ENCODE data around the gene GPRC5D. TPM values are rescaled to one million over a fixed set of nuclear protein-coding genes. Genes with fewer than 3 reads are reported as not detected.

GPRC5D gene
- total RNA-seq, 2 donors from 2014 or later: not detected

DNA sequence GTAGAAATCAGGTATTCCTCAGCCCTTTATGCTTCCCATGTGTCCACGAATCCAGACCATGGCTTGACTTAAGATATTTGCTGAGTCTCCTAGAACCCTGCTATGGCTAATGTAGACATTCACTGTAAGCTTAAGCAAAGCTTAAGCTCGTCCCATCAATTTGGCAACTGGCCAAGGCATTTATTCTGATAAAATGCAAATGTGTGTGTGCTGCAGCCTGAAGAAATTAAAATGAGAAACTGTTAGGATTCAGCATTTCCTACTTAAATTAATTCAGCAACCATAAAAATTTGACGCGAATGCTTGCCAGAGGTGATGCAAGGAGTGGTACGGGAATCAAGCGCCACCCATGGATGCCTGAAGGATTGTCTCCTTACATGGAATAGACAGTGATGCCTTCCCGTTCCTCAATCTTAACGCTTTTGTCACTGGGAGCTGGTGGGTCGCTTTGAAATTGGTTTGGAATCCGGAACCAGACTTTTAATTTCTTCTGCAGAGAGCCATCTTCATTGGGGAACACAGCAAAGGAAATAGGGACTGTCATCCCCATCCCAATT is 34.9 kb upstream of the GPRC5D start:
- Mint-ChIP-seq H3K36me3 (ENCODE audit: low read depth) (peaks cover 11% of the 10 kb centered on the region), H3K9me3 (no peaks in the 10 kb centered on the region), H3K27ac (no peak overlapping the region), H3K4me3 (no peak overlapping the region), H3K27me3 (ENCODE audit: insufficient read depth) (no peaks in the 10 kb centered on the region), H3K4me1 (peaks cover 12% of the 10 kb centered on the region)
- H3K27ac ChIP-seq (ENCODE audit: low read depth, low read length): no peak overlapping the region
- H3K4me1 ChIP-seq (ENCODE audit: control insufficient read depth, insufficient read depth, low read length): no peaks in the 10 kb centered on the region
- no peaks in the 10 kb centered on the region for H3K27me3 ChIP-seq (ENCODE audit: control insufficient read depth, insufficient read depth, low read length, poor library complexity, severe bottlenecking)
- H3K9ac ChIP-seq (ENCODE audit: extremely low read depth, low read length, poor library complexity, severe bottlenecking): no peak overlapping the region
- 92 to 97% methylated on average over 9 to 10 of the region's 10 CpGs for WGBS, 2 experiments (ENCODE audit: insufficient coverage in 1 of 2, insufficient read length in 1 of 2)
- H3K36me3 ChIP-seq (ENCODE audit: control insufficient read depth, insufficient read depth, low read length): peaks cover 9% of the 10 kb centered on the region
- H3K9me3 ChIP-seq (ENCODE audit: control insufficient read depth, low read length): no peaks in the 10 kb centered on the region
- no peak for DNase-seq
- TF ChIP-seq, protein P1, sequence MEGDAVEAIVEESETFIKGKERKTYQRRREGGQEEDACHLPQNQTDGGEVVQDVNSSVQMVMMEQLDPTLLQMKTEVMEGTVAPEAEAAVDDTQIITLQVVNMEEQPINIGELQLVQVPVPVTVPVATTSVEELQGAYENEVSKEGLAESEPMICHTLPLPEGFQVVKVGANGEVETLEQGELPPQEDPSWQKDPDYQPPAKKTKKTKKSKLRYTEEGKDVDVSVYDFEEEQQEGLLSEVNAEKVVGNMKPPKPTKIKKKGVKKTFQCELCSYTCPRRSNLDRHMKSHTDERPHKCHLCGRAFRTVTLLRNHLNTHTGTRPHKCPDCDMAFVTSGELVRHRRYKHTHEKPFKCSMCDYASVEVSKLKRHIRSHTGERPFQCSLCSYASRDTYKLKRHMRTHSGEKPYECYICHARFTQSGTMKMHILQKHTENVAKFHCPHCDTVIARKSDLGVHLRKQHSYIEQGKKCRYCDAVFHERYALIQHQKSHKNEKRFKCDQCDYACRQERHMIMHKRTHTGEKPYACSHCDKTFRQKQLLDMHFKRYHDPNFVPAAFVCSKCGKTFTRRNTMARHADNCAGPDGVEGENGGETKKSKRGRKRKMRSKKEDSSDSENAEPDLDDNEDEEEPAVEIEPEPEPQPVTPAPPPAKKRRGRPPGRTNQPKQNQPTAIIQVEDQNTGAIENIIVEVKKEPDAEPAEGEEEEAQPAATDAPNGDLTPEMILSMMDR (conservative IDR thresholded peaks at IDR 0.05): no peak
- H3K4me3 ChIP-seq (ENCODE audit: low read length): no peak overlapping the region

DNA sequence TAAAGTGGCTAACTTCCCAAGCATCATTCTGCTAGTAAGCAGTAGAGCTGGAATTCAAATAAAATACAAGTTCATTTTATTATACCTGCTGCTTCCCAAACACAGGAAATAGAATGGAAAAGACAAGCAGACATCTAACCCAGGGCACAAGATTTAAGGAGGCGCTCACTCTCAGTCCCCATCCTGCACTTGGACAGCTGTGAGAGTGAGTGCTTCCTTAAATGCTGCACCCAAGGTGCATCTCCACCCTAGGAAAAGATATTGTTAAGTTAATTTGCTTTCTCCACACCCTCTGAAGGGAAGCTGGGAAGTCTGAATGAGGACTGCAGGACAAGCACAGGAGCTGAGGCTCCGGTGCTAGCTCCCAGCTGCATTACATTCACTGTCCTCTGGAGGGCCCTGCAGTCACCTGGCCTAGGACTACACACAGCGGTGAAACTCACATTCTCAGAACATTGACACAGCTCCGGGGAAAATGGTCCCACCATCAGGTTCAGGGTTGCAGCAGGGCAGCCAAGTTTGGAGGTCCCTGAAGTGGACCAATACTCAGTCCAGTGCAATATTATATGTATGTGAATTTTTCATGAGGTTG is 33.9 kb upstream of the GPRC5D start:
- H3K36me3 Mint-ChIP-seq (ENCODE audit: low read depth): peaks cover 11% of the 10 kb centered on the region
- TF ChIP-seq, protein P1 (conservative IDR thresholded peaks at IDR 0.05): peak; percentile 98
- no peaks in the 10 kb centered on the region for H3K9me3 Mint-ChIP-seq
- peaks cover 8% of the 10 kb centered on the region for H3K4me1 Mint-ChIP-seq
- H3K9ac ChIP-seq (ENCODE audit: extremely low read depth, low read length, poor library complexity, severe bottlenecking): no peak overlapping the region
- no peaks in the 10 kb centered on the region for H3K27me3 Mint-ChIP-seq (ENCODE audit: insufficient read depth)
- 70% methylated on average over 2 to 4 of the region's 4 CpGs for WGBS, 2 experiments (ENCODE audit: insufficient coverage in 1 of 2, insufficient read length in 1 of 2)
- no peak overlapping the region for H3K4me3 ChIP-seq (ENCODE audit: low read length)
- no peaks in the 10 kb centered on the region for H3K4me1 ChIP-seq (ENCODE audit: control insufficient read depth, insufficient read depth, low read length)
- no peak overlapping the region for H3K4me3 Mint-ChIP-seq
- H3K9me3 ChIP-seq (ENCODE audit: control insufficient read depth, low read length): no peaks in the 10 kb centered on the region
- no peaks in the 10 kb centered on the region for H3K27me3 ChIP-seq (ENCODE audit: control insufficient read depth, insufficient read depth, low read length, poor library complexity, severe bottlenecking)
- peaks cover 13% of the 10 kb centered on the region for H3K36me3 ChIP-seq (ENCODE audit: control insufficient read depth, insufficient read depth, low read length)
- peak overlapping the region; percentile 14 for H3K27ac Mint-ChIP-seq
- DNase-seq: peak; percentile 92
- H3K27ac ChIP-seq (ENCODE audit: low read depth, low read length): no peak overlapping the region

DNA sequence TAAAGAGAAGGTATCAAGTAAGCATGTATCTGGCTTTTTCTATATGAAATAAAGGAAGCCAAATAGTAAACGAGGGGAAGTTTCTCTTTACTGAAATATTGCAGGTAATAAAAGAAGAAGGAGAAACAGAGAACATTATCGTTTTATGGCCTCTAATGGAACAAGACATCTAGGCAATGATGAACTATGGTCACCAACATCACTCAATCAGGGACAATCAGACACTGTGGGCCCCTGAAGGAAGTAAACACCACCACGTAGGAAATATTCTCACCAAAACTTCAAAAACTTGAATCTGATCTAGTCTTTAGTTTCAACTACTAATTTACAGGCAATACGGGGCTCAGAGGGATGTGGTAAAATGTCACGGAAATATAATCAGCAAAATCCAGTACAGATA is 32.2 kb upstream of the GPRC5D start:
- Mint-ChIP-seq H3K36me3 (ENCODE audit: low read depth) (peaks cover 11% of the 10 kb centered on the region), H3K27ac (no peak overlapping the region), H3K27me3 (ENCODE audit: insufficient read depth) (no peaks in the 10 kb centered on the region), H3K9me3 (no peaks in the 10 kb centered on the region), H3K4me3 (no peak overlapping the region), H3K4me1 (peaks cover 4% of the 10 kb centered on the region)
- Histone ChIP-seq H3K4me1 (ENCODE audit: control insufficient read depth, insufficient read depth, low read length) (no peaks in the 10 kb centered on the region), H3K36me3 (ENCODE audit: control insufficient read depth, insufficient read depth, low read length) (peaks cover 20% of the 10 kb centered on the region), H3K9me3 (ENCODE audit: control insufficient read depth, low read length) (no peaks in the 10 kb centered on the region), H3K4me3 (ENCODE audit: low read length) (no peak overlapping the region), H3K27me3 (ENCODE audit: control insufficient read depth, insufficient read depth, low read length, poor library complexity, severe bottlenecking) (no peaks in the 10 kb centered on the region), H3K27ac (ENCODE audit: low read depth, low read length) (no peak overlapping the region), H3K9ac (ENCODE audit: extremely low read depth, low read length, poor library complexity, severe bottlenecking) (no peak overlapping the region)
- TF ChIP-seq, protein P1 (conservative IDR thresholded peaks at IDR 0.05): no peak
- no peak for DNase-seq
- 93 to 100% methylated on average over 4 to 5 of the region's 5 CpGs for WGBS, 2 experiments (ENCODE audit: insufficient coverage in 1 of 2, insufficient read length in 1 of 2)

Data from endodermal cell (in vitro differentiated cells).